H1 (cell line): ENCODE measurements around the gene CTDNEP1. TPM values are rescaled to one million over a fixed set of nuclear protein-coding genes. Genes with fewer than 3 reads are reported as not detected.
A peak's percentile ranks its signal among the peaks of the same experiment; 100 is the strongest.

Source experiments
- ASH2L ChIP-seq: fragments of 200-600, 300-600 bp; sonication (generic); IDR thresholded peaks from one replicate; pipeline ENCODE4 v1.7.1; 2017; ENCODE audit warnings: low read length
- ATF2 ChIP-seq: IDR thresholded peaks from 2 replicates; pipeline ENCODE4 v1.6.1; 2012; ENCODE audit warnings: low read length, inconsistent platforms
- BACH1 ChIP-seq: IDR thresholded peaks from 2 replicates; pipeline ENCODE4 v1.6.1; 2012; ENCODE audit warnings: low read length, improper control_type of control experiment
- CHD1 ChIP-seq: IDR thresholded peaks from 2 replicates; pipeline ENCODE4 v1.6.1; 2012; ENCODE audit warnings: low read depth, low read length, improper control_type of control experiment
- EGR1 ChIP-seq: IDR thresholded peaks from 2 replicates; pipeline ENCODE4 v1.6.1; 2011; ENCODE audit warnings: low read depth, low read length, borderline replicate concordance
- EP300 ChIP-seq, 2 experiments: IDR thresholded peaks; 1 replicate in 1 of 2; 2 replicates in 1 of 2; pipeline ENCODE4 v1.6.1; 2011 to 2012; ENCODE audit warnings: low read depth in 2 of 2, low read length in 2 of 2, mild to moderate bottlenecking in 2 of 2, borderline replicate concordance in 1 of 2, inconsistent platforms in 1 of 2, moderate library complexity in 1 of 2
- GTF2F1 ChIP-seq: IDR thresholded peaks from 2 replicates; pipeline ENCODE4 v1.6.1; 2012; ENCODE audit warnings: low read depth, low read length, improper control_type of control experiment, borderline replicate concordance
- KDM4A ChIP-seq: IDR thresholded peaks from one replicate; pipeline ENCODE4 v1.7.1; 2012; ENCODE audit warnings: low read depth, mild to moderate bottlenecking, moderate library complexity, low read length, inconsistent platforms; ENCODE audit not compliant: severe bottlenecking
- POLR2A ChIP-seq, 2 experiments: IDR thresholded peaks; 1 replicate in 1 of 2; 2 replicates in 1 of 2; pipeline ENCODE4 v1.6.1; 2011; ENCODE audit warnings: low read depth in 2 of 2, low read length in 2 of 2, mild to moderate bottlenecking in 2 of 2; ENCODE audit errors: control extremely low read depth in 1 of 2
- POLR2AphosphoS5 ChIP-seq: IDR thresholded peaks from 2 replicates; pipeline ENCODE4 v1.6.1; 2011; ENCODE audit warnings: low read depth, low read length
- RNF2 ChIP-seq: fragments of 200-900, 300-1000 bp; sonication (generic); IDR thresholded peaks from 2 replicates; pipeline ENCODE4 v1.7.1; 2016; ENCODE audit warnings: borderline replicate concordance, low read depth, mild to moderate bottlenecking, antibody characterized with exemption, low read length; ENCODE audit not compliant: poor library complexity, severe bottlenecking; ENCODE audit errors: missing control alignments
- RXRA ChIP-seq: IDR thresholded peaks from 2 replicates; pipeline ENCODE4 v1.6.1; 2011; ENCODE audit warnings: low read depth, mild to moderate bottlenecking, low read length, moderate library complexity; ENCODE audit not compliant: insufficient read depth
- SP1 ChIP-seq: IDR thresholded peaks from 2 replicates; pipeline ENCODE4 v1.6.1; 2011; ENCODE audit warnings: low read depth, low read length
- SP4 ChIP-seq: IDR thresholded peaks from 2 replicates; pipeline ENCODE4 v1.6.1; 2012; ENCODE audit warnings: low read length, inconsistent platforms
- TAF1 ChIP-seq: IDR thresholded peaks from 2 replicates; pipeline ENCODE4 v1.6.1; 2011; ENCODE audit warnings: mild to moderate bottlenecking, low read depth, low read length
- USF2 ChIP-seq: IDR thresholded peaks from 2 replicates; pipeline ENCODE4 v1.6.1; 2011; ENCODE audit warnings: low read length, improper control_type of control experiment
- polyA plus RNA-seq, 7 experiments: library from polyadenylated mRNA; depleted of rRNA in 3 of 7; stranded (reverse) in 5 of 7; unstranded in 2 of 7; fragments of >200 nt in 5 of 7; fragments of 200-250 nt in 2 of 7; gene quantifications; 1 replicate in 5 of 7; 2 replicates in 1 of 7; 4 replicates in 1 of 7; pipeline versions ENCODE4 v1.2.1 to v1.2.3, GENCODE V29; 2011 to 2013; ENCODE audit warnings: missing spikeins in 2 of 7, mixed read lengths in 2 of 7
- total RNA-seq: library from RNA; stranded (reverse); fragmentation: NEBNext Ultra II Directional; extraction: Animal tissue kit (Norgen Biotek cat#: 25700); gene quantifications from 2 replicates; pipeline ENCODE4 v1.2.1, GENCODE V29; 2021
- TF ChIP-seq, protein P1 (sequence below): IDR thresholded peaks from 2 replicates; pipeline ENCODE4 v1.6.1; 2012; ENCODE audit warnings: inconsistent platforms
- TF ChIP-seq, protein P2 (sequence below), 3 experiments: IDR thresholded peaks; 1 replicate in 2 of 3; 2 replicates in 1 of 3; pipeline versions ENCODE4 v1.5.1 to v1.6.1; 2011; ENCODE audit warnings: low read length in 3 of 3, mild to moderate bottlenecking in 3 of 3, inconsistent platforms in 2 of 3, low read depth in 1 of 3, moderate library complexity in 1 of 3; ENCODE audit not compliant: insufficient read depth in 1 of 3; ENCODE audit errors: control extremely low read depth in 1 of 3

CTDNEP1 gene
- total and polyA plus RNA-seq, 2 of the 8 experiments (the other 6 are each of a cell fraction or from before 2014, with no cell fraction given): 114 to 123 TPM

GRCh38 chr17:7242717-7243452 is 8.6 kb downstream of the CTDNEP1 start (continued):
- TF ChIP-seq RNF2: no peak
- TF ChIP-seq TAF1: peak; percentile 66
- peak; percentile 66 to 76; a peak in 2 of 3 replicates for TF ChIP-seq POLR2A (IDR thresholded peaks at IDR 0.05; ENCODE audit: control extremely low read depth in 1 of 2, low read depth in 2 of 2, low read length in 2 of 2)
- TF ChIP-seq ASH2L: peak; percentile 89
- peak in 1 of 2 experiments; percentile 86; a peak in 1 of 3 replicates for TF ChIP-seq EP300 (IDR thresholded peaks at IDR 0.05; ENCODE audit: borderline replicate concordance in 1 of 2, low read depth in 2 of 2, low read length in 2 of 2)
- no peak for TF ChIP-seq EGR1
- TF ChIP-seq ATF2: peak; percentile 86; the same call in 1 of the 2 replicates
- TF ChIP-seq SP4: peak; percentile 99
- TF ChIP-seq POLR2AphosphoS5: peak; percentile 23; the same call in 1 of the 2 replicates
- TF ChIP-seq GTF2F1: no peak
- TF ChIP-seq CHD1: no peak
- TF ChIP-seq, protein P1, sequence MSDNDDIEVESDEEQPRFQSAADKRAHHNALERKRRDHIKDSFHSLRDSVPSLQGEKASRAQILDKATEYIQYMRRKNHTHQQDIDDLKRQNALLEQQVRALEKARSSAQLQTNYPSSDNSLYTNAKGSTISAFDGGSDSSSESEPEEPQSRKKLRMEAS: peak; percentile 83
- TF ChIP-seq USF2: peak; percentile 99
- peak; percentile 25 for TF ChIP-seq KDM4A
- TF ChIP-seq RXRA: peak; percentile 51; the same call in 1 of the 2 replicates
- peak; percentile 89 for TF ChIP-seq SP1
- TF ChIP-seq BACH1: no peak
- TF ChIP-seq, protein P2, sequence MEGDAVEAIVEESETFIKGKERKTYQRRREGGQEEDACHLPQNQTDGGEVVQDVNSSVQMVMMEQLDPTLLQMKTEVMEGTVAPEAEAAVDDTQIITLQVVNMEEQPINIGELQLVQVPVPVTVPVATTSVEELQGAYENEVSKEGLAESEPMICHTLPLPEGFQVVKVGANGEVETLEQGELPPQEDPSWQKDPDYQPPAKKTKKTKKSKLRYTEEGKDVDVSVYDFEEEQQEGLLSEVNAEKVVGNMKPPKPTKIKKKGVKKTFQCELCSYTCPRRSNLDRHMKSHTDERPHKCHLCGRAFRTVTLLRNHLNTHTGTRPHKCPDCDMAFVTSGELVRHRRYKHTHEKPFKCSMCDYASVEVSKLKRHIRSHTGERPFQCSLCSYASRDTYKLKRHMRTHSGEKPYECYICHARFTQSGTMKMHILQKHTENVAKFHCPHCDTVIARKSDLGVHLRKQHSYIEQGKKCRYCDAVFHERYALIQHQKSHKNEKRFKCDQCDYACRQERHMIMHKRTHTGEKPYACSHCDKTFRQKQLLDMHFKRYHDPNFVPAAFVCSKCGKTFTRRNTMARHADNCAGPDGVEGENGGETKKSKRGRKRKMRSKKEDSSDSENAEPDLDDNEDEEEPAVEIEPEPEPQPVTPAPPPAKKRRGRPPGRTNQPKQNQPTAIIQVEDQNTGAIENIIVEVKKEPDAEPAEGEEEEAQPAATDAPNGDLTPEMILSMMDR (IDR thresholded peaks at IDR 0.05; ENCODE audit: control extremely low read depth in 1 of 3, insufficient read depth in 1 of 3, low read depth in 1 of 3, low read length in 3 of 3): no peak
